H1 (cell line): ENCODE results near the gene CHD5. TPM values are rescaled to one million over a fixed set of nuclear protein-coding genes. Genes with fewer than 3 reads are reported as not detected.

Source experiments
- CHD2 ChIP-seq: IDR thresholded peaks from 2 replicates; pipeline ENCODE4 v1.6.1; 2012; ENCODE audit warnings: low read length, improper control_type of control experiment
- CREB1 ChIP-seq: IDR thresholded peaks from 2 replicates; pipeline ENCODE4 v1.6.1; 2012; ENCODE audit warnings: inconsistent platforms
- EP300 ChIP-seq, 2 experiments: IDR thresholded peaks; 1 replicate in 1 of 2; 2 replicates in 1 of 2; pipeline ENCODE4 v1.6.1; 2011 to 2012; ENCODE audit warnings: low read depth in 2 of 2, low read length in 2 of 2, mild to moderate bottlenecking in 2 of 2, borderline replicate concordance in 1 of 2, inconsistent platforms in 1 of 2, moderate library complexity in 1 of 2
- SP2 ChIP-seq: IDR thresholded peaks from 2 replicates; pipeline ENCODE4 v1.6.1; 2012; ENCODE audit warnings: mild to moderate bottlenecking, low read length, inconsistent platforms
- YY1 ChIP-seq: IDR thresholded peaks from 2 replicates; pipeline ENCODE4 v1.6.1; 2011; ENCODE audit warnings: low read depth, mild to moderate bottlenecking, low read length
- ZNF274 ChIP-seq: IDR thresholded peaks from 2 replicates; pipeline ENCODE4 v1.7.0; 2012; ENCODE audit warnings: low read length, borderline replicate concordance; ENCODE audit errors: extremely low read depth
- polyA plus RNA-seq, 7 experiments: library from polyadenylated mRNA; depleted of rRNA in 3 of 7; stranded (reverse) in 5 of 7; unstranded in 2 of 7; fragments of >200 nt in 5 of 7; fragments of 200-250 nt in 2 of 7; gene quantifications; 1 replicate in 5 of 7; 2 replicates in 1 of 7; 4 replicates in 1 of 7; pipeline versions ENCODE4 v1.2.1 to v1.2.3, GENCODE V29; 2011 to 2013; ENCODE audit warnings: missing spikeins in 2 of 7, mixed read lengths in 2 of 7
- total RNA-seq: library from RNA; stranded (reverse); fragmentation: NEBNext Ultra II Directional; extraction: Animal tissue kit (Norgen Biotek cat#: 25700); gene quantifications from 2 replicates; pipeline ENCODE4 v1.2.1, GENCODE V29; 2021
- TF ChIP-seq, protein P1 (sequence below): fragments of 300-600 bp; sonication (generic); IDR thresholded peaks from 2 replicates; pipeline ENCODE4 v1.7.1; 2012; ENCODE audit warnings: low read length, moderate library complexity, mild to moderate bottlenecking, inconsistent platforms; ENCODE audit not compliant: insufficient replicate concordance
- TF ChIP-seq, protein P2 (sequence below): IDR thresholded peaks from 2 replicates; pipeline ENCODE4 v1.6.1; 2012; ENCODE audit warnings: low read length, inconsistent platforms

CHD5 gene
- total and polyA plus RNA-seq, 2 of the 8 experiments (the other 6 are each of a cell fraction or from before 2014, with no cell fraction given): 0.42 to 1.8 TPM

DNA sequence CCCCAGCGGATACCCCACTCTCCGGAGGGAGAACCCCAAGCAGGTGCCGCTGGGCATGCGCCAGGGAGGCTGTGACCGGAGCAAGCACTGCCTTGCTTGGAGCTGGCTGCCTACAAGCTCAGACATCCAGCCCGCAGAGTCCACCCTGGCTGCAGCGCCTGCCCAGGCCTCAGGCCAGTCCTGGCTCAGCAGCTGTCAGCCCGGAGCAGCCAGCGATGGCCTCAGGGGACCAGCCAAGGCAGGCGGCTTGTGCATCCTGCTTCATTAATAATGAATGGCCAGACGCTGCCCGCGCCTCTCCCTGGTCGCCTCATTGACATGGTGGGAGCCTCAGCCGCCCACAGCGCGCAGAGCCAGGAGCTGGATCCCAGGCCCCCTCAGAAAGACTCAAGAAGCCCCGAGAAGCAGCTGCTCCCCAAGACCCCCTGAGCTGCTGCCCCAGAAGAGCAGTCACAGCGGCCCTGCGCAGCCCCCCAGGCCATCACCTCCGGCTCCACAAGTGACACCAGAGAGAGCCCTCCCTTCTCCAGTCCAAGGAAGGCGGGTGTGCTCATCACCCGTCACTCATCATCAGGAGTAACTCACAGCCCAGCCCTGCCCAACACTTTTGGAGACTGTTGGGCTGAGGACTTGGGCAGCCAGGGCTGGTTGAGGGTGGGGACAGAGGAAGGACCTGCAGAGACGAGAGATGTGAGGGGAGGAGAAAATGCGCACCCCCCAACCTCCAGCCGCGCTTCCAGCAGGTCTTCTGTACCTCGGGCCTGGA is 114.8 kb downstream of the CHD5 start (continued):
- TF ChIP-seq, protein P1, sequence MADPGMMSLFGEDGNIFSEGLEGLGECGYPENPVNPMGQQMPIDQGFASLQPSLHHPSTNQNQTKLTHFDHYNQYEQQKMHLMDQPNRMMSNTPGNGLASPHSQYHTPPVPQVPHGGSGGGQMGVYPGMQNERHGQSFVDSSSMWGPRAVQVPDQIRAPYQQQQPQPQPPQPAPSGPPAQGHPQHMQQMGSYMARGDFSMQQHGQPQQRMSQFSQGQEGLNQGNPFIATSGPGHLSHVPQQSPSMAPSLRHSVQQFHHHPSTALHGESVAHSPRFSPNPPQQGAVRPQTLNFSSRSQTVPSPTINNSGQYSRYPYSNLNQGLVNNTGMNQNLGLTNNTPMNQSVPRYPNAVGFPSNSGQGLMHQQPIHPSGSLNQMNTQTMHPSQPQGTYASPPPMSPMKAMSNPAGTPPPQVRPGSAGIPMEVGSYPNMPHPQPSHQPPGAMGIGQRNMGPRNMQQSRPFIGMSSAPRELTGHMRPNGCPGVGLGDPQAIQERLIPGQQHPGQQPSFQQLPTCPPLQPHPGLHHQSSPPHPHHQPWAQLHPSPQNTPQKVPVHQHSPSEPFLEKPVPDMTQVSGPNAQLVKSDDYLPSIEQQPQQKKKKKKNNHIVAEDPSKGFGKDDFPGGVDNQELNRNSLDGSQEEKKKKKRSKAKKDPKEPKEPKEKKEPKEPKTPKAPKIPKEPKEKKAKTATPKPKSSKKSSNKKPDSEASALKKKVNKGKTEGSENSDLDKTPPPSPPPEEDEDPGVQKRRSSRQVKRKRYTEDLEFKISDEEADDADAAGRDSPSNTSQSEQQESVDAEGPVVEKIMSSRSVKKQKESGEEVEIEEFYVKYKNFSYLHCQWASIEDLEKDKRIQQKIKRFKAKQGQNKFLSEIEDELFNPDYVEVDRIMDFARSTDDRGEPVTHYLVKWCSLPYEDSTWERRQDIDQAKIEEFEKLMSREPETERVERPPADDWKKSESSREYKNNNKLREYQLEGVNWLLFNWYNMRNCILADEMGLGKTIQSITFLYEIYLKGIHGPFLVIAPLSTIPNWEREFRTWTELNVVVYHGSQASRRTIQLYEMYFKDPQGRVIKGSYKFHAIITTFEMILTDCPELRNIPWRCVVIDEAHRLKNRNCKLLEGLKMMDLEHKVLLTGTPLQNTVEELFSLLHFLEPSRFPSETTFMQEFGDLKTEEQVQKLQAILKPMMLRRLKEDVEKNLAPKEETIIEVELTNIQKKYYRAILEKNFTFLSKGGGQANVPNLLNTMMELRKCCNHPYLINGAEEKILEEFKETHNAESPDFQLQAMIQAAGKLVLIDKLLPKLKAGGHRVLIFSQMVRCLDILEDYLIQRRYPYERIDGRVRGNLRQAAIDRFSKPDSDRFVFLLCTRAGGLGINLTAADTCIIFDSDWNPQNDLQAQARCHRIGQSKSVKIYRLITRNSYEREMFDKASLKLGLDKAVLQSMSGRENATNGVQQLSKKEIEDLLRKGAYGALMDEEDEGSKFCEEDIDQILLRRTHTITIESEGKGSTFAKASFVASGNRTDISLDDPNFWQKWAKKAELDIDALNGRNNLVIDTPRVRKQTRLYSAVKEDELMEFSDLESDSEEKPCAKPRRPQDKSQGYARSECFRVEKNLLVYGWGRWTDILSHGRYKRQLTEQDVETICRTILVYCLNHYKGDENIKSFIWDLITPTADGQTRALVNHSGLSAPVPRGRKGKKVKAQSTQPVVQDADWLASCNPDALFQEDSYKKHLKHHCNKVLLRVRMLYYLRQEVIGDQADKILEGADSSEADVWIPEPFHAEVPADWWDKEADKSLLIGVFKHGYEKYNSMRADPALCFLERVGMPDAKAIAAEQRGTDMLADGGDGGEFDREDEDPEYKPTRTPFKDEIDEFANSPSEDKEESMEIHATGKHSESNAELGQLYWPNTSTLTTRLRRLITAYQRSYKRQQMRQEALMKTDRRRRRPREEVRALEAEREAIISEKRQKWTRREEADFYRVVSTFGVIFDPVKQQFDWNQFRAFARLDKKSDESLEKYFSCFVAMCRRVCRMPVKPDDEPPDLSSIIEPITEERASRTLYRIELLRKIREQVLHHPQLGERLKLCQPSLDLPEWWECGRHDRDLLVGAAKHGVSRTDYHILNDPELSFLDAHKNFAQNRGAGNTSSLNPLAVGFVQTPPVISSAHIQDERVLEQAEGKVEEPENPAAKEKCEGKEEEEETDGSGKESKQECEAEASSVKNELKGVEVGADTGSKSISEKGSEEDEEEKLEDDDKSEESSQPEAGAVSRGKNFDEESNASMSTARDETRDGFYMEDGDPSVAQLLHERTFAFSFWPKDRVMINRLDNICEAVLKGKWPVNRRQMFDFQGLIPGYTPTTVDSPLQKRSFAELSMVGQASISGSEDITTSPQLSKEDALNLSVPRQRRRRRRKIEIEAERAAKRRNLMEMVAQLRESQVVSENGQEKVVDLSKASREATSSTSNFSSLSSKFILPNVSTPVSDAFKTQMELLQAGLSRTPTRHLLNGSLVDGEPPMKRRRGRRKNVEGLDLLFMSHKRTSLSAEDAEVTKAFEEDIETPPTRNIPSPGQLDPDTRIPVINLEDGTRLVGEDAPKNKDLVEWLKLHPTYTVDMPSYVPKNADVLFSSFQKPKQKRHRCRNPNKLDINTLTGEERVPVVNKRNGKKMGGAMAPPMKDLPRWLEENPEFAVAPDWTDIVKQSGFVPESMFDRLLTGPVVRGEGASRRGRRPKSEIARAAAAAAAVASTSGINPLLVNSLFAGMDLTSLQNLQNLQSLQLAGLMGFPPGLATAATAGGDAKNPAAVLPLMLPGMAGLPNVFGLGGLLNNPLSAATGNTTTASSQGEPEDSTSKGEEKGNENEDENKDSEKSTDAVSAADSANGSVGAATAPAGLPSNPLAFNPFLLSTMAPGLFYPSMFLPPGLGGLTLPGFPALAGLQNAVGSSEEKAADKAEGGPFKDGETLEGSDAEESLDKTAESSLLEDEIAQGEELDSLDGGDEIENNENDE: no peak
- no peak for TF ChIP-seq CHD2
- no peak for TF ChIP-seq EP300 (IDR thresholded peaks at IDR 0.05; ENCODE audit: borderline replicate concordance in 1 of 2, low read depth in 2 of 2, low read length in 2 of 2)
- TF ChIP-seq CREB1: no peak
- no peak for TF ChIP-seq ZNF274
- TF ChIP-seq, protein P2, sequence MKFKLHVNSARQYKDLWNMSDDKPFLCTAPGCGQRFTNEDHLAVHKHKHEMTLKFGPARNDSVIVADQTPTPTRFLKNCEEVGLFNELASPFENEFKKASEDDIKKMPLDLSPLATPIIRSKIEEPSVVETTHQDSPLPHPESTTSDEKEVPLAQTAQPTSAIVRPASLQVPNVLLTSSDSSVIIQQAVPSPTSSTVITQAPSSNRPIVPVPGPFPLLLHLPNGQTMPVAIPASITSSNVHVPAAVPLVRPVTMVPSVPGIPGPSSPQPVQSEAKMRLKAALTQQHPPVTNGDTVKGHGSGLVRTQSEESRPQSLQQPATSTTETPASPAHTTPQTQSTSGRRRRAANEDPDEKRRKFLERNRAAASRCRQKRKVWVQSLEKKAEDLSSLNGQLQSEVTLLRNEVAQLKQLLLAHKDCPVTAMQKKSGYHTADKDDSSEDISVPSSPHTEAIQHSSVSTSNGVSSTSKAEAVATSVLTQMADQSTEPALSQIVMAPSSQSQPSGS: no peak
- TF ChIP-seq YY1: no peak
- no peak for TF ChIP-seq SP2
